Ramos (cell line): ENCODE measurements around the gene FBN2.

Source experiments
- in situ Hi-C: fragments of 300-500 bp; cut with MboI; formaldehyde crosslinking; loops from one replicate; pipeline ENCODE4 v1.14.3; 2022; ENCODE audit warnings: low sequenced_read_pairs; ENCODE audit not compliant: unreplicated experiment

The FBN2 gene

GRCh38 chr5:128225245-128226030 lies 312.6 kb downstream of the FBN2 start:
- in situ Hi-C loops, result no loop called here

- in situ Hi-C loops, result loop anchor here (25.0 kb wide), 1 partner anchor 438 kb away; no protein-coding TSS in a partner anchor
Observed at GRCh38 chr5:128224336-128224735, 313.7 kb downstream of the FBN2 start.

- in situ Hi-C loops, result loop anchor here (25.0 kb wide), 1 partner anchor 441 kb away; no protein-coding TSS in a partner anchor
Observed at GRCh38 chr5:128220841-128221240, 317.2 kb downstream of the FBN2 start.

GRCh38 chr5:128216860-128217531 lies 321.0 kb downstream of the FBN2 start:
- in situ Hi-C loops, result loop anchor here (25.0 kb wide), 1 partner anchor 445 kb away; no protein-coding TSS in a partner anchor

- in situ Hi-C loops, result loop anchor here (25.0 kb wide), 1 partner anchor 446 kb away; no protein-coding TSS in a partner anchor
Observed at GRCh38 chr5:128216285-128216684, 321.8 kb downstream of the FBN2 start.

GRCh38 chr5:128213833-128214232 lies 324.2 kb downstream of the FBN2 start:
- in situ Hi-C loops, result loop anchor here (25.0 kb wide), 1 partner anchor 448 kb away; no protein-coding TSS in a partner anchor

- in situ Hi-C loops, result loop anchor here (25.0 kb wide), 1 partner anchor 449 kb away; no protein-coding TSS in a partner anchor
Observed at GRCh38 chr5:128213340-128213739, 324.7 kb downstream of the FBN2 start.

GRCh38 chr5:128212191-128212806 lies 325.7 kb downstream of the FBN2 start:
- in situ Hi-C loops, result loop anchor here (25.0 kb wide), 1 partner anchor 450 kb away; no protein-coding TSS in a partner anchor

- in situ Hi-C loops, result loop anchor here (10.0 to 25.0 kb wide), 2 partner anchors 334 to 454 kb away; no protein-coding TSS in a partner anchor
Observed at GRCh38 chr5:128208436-128208835, 329.6 kb downstream of the FBN2 start.
